Esophagus squamous epithelium (tissue), 5 donors: ENCODE results near the gene TUBE1. TPM values are rescaled to one million over a fixed set of nuclear protein-coding genes. Genes with fewer than 3 reads are reported as not detected.

ENCODE experiments used
- DNase-seq: peaks from one replicate; lab custom pipeline; 2025; lab: John Stamatoyannopoulos, UW
- H3K27ac ChIP-seq, 4 donors: fragments of 200-600 bp; sonication (generic); one replicate each; pipeline ENCODE4 v1.5.1; 2016 to 2019; ENCODE audit warnings: mild to moderate bottlenecking in 1 of 4
- H3K27me3 ChIP-seq, 4 donors: fragments of 200-600 bp; sonication (generic); 1 replicate in 3 of 4; 2 replicates in 1 of 4; pipeline versions ENCODE4 v1.5.1 to v1.6.0; 2017 to 2021; ENCODE audit warnings: antibody characterized with exemption in 1 of 4
- H3K36me3 ChIP-seq, 3 donors: fragments of 200-600 bp; sonication (generic); one replicate each; pipeline ENCODE4 v1.5.1; 2016 to 2019
- H3K4me1 ChIP-seq, 3 donors: fragments of 200-600 bp; sonication (generic); one replicate each; pipeline ENCODE4 v1.5.1; 2017 to 2019
- H3K4me3 ChIP-seq, 4 donors: fragments of 200-600 bp; sonication (generic); 1 replicate in 3 of 4; 2 replicates in 1 of 4; pipeline ENCODE4 v1.5.1; 2016 to 2019; ENCODE audit warnings: mild to moderate bottlenecking in 2 of 4, moderate library complexity in 1 of 4
- H3K9me3 ChIP-seq, 3 donors: fragments of 200-600 bp; sonication (generic); one replicate each; pipeline ENCODE4 v1.5.1; 2016 to 2019
- CTCF ChIP-seq, 6 experiments: fragments of 450-650 bp in 4 of 6; fragments of 200-600 bp in 2 of 6; sonication (generic) in 2 of 6; IDR thresholded peaks; one replicate each; pipeline ENCODE4 v1.5.1; 2016 to 2019; ENCODE audit warnings: antibody characterized with exemption in 6 of 6, mild to moderate bottlenecking in 4 of 6, moderate library complexity in 4 of 6
- POLR2A ChIP-seq, 4 donors: fragments of 450-650 bp; IDR thresholded peaks; one replicate each; pipeline ENCODE4 v1.6.1; 2017; ENCODE audit warnings: antibody characterized with exemption in 4 of 4, mild to moderate bottlenecking in 4 of 4, moderate library complexity in 3 of 4
- WGBS, 2 donors: methylation state at CpG; one replicate each; pipeline ENCODE4 v1.1.5; 2018; 5-methylcytosine and 5-hydroxymethylcytosine counted together
- intact Hi-C: fragments of 100-400 bp; cut with DNase I; formaldehyde crosslinking; loops from one replicate; pipeline ENCODE4 v1.15.0; 2022
- total RNA-seq, 4 donors: library from RNA; depleted of rRNA; stranded (reverse); fragments of >200 nt; gene quantifications; one replicate each; pipeline ENCODE4 v1.1.0, GENCODE V29; 2016
- donor health status: DM: yes; HTN: yes; CAD: no.

TUBE1 gene
- total RNA-seq, 4 donors from 2014 or later: 9.7 to 28.4 (median 12.9) TPM

GRCh38 chr6:112122756-112123155, 35.5 kb upstream of the TUBE1 start:
- WGBS, 2 donors: 64 to 74% methylated on average over 2 of the region's 2 CpGs

GRCh38 chr6:112118034-112118433, 30.8 kb upstream of the TUBE1 start:
- no peak for TF ChIP-seq POLR2A (IDR thresholded peaks at IDR 0.05)
- TF ChIP-seq CTCF (IDR thresholded peaks at IDR 0.05): no peak
- intact Hi-C loops: no loop called here
- Histone ChIP-seq H3K9me3 (no peaks in the 10 kb centered on the region), H3K27me3 (no peaks in the 10 kb centered on the region), H3K36me3 (peaks cover 0 to 90% (median 0%) of the 10 kb centered on the region in 3 donors), H3K4me1 (no peaks in the 10 kb centered on the region), H3K4me3 (no peak overlapping the region), H3K27ac (no peak overlapping the region)
- DNase-seq: no peak

More at GRCh38 chr6:112122756-112123155, 35.5 kb upstream of the TUBE1 start:
- Histone ChIP-seq H3K27me3 (no peaks in the 10 kb centered on the region), H3K9me3 (no peaks in the 10 kb centered on the region), H3K4me3 (no peak overlapping the region), H3K27ac (no peak overlapping the region), H3K36me3 (peaks cover 0 to 63% (median 0%) of the 10 kb centered on the region in 3 donors), H3K4me1 (no peaks in the 10 kb centered on the region)
- TF ChIP-seq POLR2A (IDR thresholded peaks at IDR 0.05) (no peak), CTCF (IDR thresholded peaks at IDR 0.05) (no peak)
- DNase-seq: no peak
- intact Hi-C loops: no loop called here

- WGBS, 2 donors: 6 to 13% methylated on average over 1 of the region's 1 CpG
- no peak for TF ChIP-seq CTCF (IDR thresholded peaks at IDR 0.05)
- no peak for TF ChIP-seq POLR2A (IDR thresholded peaks at IDR 0.05)
- H3K9me3 ChIP-seq: no peaks in the 10 kb centered on the region
- DNase-seq: no peak
- H3K36me3 ChIP-seq: peaks cover 0 to 88% (median 0%) of the 10 kb centered on the region in 3 donors
- intact Hi-C loops: no loop called here
- no peaks in the 10 kb centered on the region for H3K27me3 ChIP-seq
- no peaks in the 10 kb centered on the region for H3K4me1 ChIP-seq
- no peak overlapping the region for H3K4me3 ChIP-seq
- H3K27ac ChIP-seq: no peak overlapping the region
Observed at GRCh38 chr6:112117554-112117953, 30.3 kb upstream of the TUBE1 start.

GRCh38 chr6:112116221-112116620, 28.9 kb upstream of the TUBE1 start:
- H3K4me3 ChIP-seq: no peak overlapping the region
- intact Hi-C loops: no loop called here
- TF ChIP-seq POLR2A (IDR thresholded peaks at IDR 0.05): no peak
- TF ChIP-seq CTCF (IDR thresholded peaks at IDR 0.05): no peak
- H3K9me3 ChIP-seq: no peaks in the 10 kb centered on the region
- no peak for DNase-seq
- no peaks in the 10 kb centered on the region for H3K27me3 ChIP-seq
- WGBS, 2 donors: 77 to 91% methylated on average over 1 of the region's 1 CpG
- H3K36me3 ChIP-seq: peaks cover 0 to 85% (median 0%) of the 10 kb centered on the region in 3 donors
- no peaks in the 10 kb centered on the region for H3K4me1 ChIP-seq
- no peak overlapping the region for H3K27ac ChIP-seq

GRCh38 chr6:112114577-112115223, 27.4 kb upstream of the TUBE1 start:
- Histone ChIP-seq H3K4me1 (no peaks in the 10 kb centered on the region), H3K27ac (no peak overlapping the region), H3K9me3 (no peaks in the 10 kb centered on the region), H3K4me3 (no peak overlapping the region), H3K36me3 (peaks cover 0 to 70% (median 0%) of the 10 kb centered on the region in 3 donors), H3K27me3 (no peaks in the 10 kb centered on the region)
- WGBS, 2 donors: 89 to 90% methylated on average over 3 of the region's 3 CpGs
- intact Hi-C loops: no loop called here
- TF ChIP-seq CTCF (IDR thresholded peaks at IDR 0.05) (no peak), POLR2A (IDR thresholded peaks at IDR 0.05) (no peak)
- no peak for DNase-seq
